ENCODE results near the gene POTEM. TPM values are rescaled to one million over a fixed set of nuclear protein-coding genes. Genes with fewer than 3 reads are reported as not detected.
"Not testable (repeated sequence)": the region's sequence is repeated elsewhere in the genome, so short reads cannot be mapped to it uniquely, and the experiment has no call there.

Gene POTEM
- total and polyA plus RNA-seq, 2 donors (not counting 3 experiments of a cell fraction or from before 2014, with no cell fraction given) = not detected

- intact Hi-C loops (cut with micrococcal nuclease); H3K27ac ChIP-seq (ENCODE audit: insufficient read depth, low read depth, low read length); H3K79me2 ChIP-seq (ENCODE audit: control insufficient read depth, insufficient read depth, low read length); H3K9ac ChIP-seq (replicated peaks; ENCODE audit: extremely low read depth, insufficient read depth, low read length); H3K4me3 ChIP-seq (replicated peaks in 1 of 3; ENCODE audit: insufficient read depth in 1 of 3, low read depth in 1 of 3, low read length in 3 of 3); FAIRE-seq; H3K27me3 ChIP-seq (ENCODE audit: control insufficient read depth in 2 of 2, insufficient read depth in 2 of 2, low read length in 2 of 2); H3K9me3 ChIP-seq (replicated peaks; ENCODE audit: control insufficient read depth, insufficient read depth, low read length); DNase-seq (ENCODE audit: low read depth, low spot score); H4K20me1 ChIP-seq (replicated peaks; ENCODE audit: control insufficient read depth, extremely low read depth, insufficient read depth, low read length); dilution Hi-C loops (cut with MboI; ENCODE audit: extremely low pct_ligation_motif_present, low sequenced_read_pairs); POLR2A ChIA-PET; H3K4me1 ChIP-seq (ENCODE audit: control insufficient read depth, extremely low read depth, insufficient read depth, low read length); H3K36me3 ChIP-seq (ENCODE audit: control insufficient read depth in 2 of 2, extremely low read depth in 1 of 2, insufficient read depth in 2 of 2, low read length in 2 of 2); H3K4me2 ChIP-seq (ENCODE audit: insufficient read depth, low read length); H2AFZ ChIP-seq (ENCODE audit: low read depth, low read length); CTCF ChIA-PET; BruUV-seq (replicated peaks); H3K9me1 ChIP-seq (replicated peaks; ENCODE audit: control insufficient read depth, extremely low read depth, insufficient read depth, low read length): not testable (repeated sequence)
These were observed 2.4 kb upstream of the POTEM start for GRCh38 chr14:18964878-18965277.

- H3K27me3 ChIP-seq (ENCODE audit: control insufficient read depth in 2 of 2, insufficient read depth in 2 of 2, low read length in 2 of 2); intact Hi-C loops (cut with micrococcal nuclease); BruUV-seq (replicated peaks); H3K4me1 ChIP-seq (ENCODE audit: control insufficient read depth, extremely low read depth, insufficient read depth, low read length); H3K27ac ChIP-seq (ENCODE audit: insufficient read depth, low read depth, low read length); FAIRE-seq; H3K36me3 ChIP-seq (ENCODE audit: control insufficient read depth in 2 of 2, extremely low read depth in 1 of 2, insufficient read depth in 2 of 2, low read length in 2 of 2); H3K79me2 ChIP-seq (ENCODE audit: control insufficient read depth, insufficient read depth, low read length); H3K4me3 ChIP-seq (replicated peaks in 1 of 3; ENCODE audit: insufficient read depth in 1 of 3, low read depth in 1 of 3, low read length in 3 of 3); H3K9ac ChIP-seq (replicated peaks; ENCODE audit: extremely low read depth, insufficient read depth, low read length); POLR2A ChIA-PET; H3K4me2 ChIP-seq (ENCODE audit: insufficient read depth, low read length); H3K9me3 ChIP-seq (replicated peaks; ENCODE audit: control insufficient read depth, insufficient read depth, low read length); H2AFZ ChIP-seq (ENCODE audit: low read depth, low read length); CTCF ChIA-PET; H3K9me1 ChIP-seq (replicated peaks; ENCODE audit: control insufficient read depth, extremely low read depth, insufficient read depth, low read length); DNase-seq (ENCODE audit: low read depth, low spot score); dilution Hi-C loops (cut with MboI; ENCODE audit: extremely low pct_ligation_motif_present, low sequenced_read_pairs); H4K20me1 ChIP-seq (replicated peaks; ENCODE audit: control insufficient read depth, extremely low read depth, insufficient read depth, low read length): not testable (repeated sequence)
These were observed 35.3 kb downstream of the POTEM start for GRCh38 chr14:19002566-19002965.

- CTCF ChIA-PET; H3K36me3 ChIP-seq (ENCODE audit: control insufficient read depth in 2 of 2, extremely low read depth in 1 of 2, insufficient read depth in 2 of 2, low read length in 2 of 2); H3K9ac ChIP-seq (replicated peaks; ENCODE audit: extremely low read depth, insufficient read depth, low read length); H2AFZ ChIP-seq (ENCODE audit: low read depth, low read length); DNase-seq (ENCODE audit: low read depth, low spot score); H3K4me3 ChIP-seq (replicated peaks in 1 of 3; ENCODE audit: insufficient read depth in 1 of 3, low read depth in 1 of 3, low read length in 3 of 3); H3K9me3 ChIP-seq (replicated peaks; ENCODE audit: control insufficient read depth, insufficient read depth, low read length); H4K20me1 ChIP-seq (replicated peaks; ENCODE audit: control insufficient read depth, extremely low read depth, insufficient read depth, low read length); FAIRE-seq; dilution Hi-C loops (cut with MboI; ENCODE audit: extremely low pct_ligation_motif_present, low sequenced_read_pairs); H3K4me1 ChIP-seq (ENCODE audit: control insufficient read depth, extremely low read depth, insufficient read depth, low read length); POLR2A ChIA-PET; H3K27me3 ChIP-seq (ENCODE audit: control insufficient read depth in 2 of 2, insufficient read depth in 2 of 2, low read length in 2 of 2); H3K9me1 ChIP-seq (replicated peaks; ENCODE audit: control insufficient read depth, extremely low read depth, insufficient read depth, low read length); H3K79me2 ChIP-seq (ENCODE audit: control insufficient read depth, insufficient read depth, low read length); BruUV-seq (replicated peaks); intact Hi-C loops (cut with micrococcal nuclease); H3K27ac ChIP-seq (ENCODE audit: insufficient read depth, low read depth, low read length); H3K4me2 ChIP-seq (ENCODE audit: insufficient read depth, low read length): not testable (repeated sequence)
These were observed 39.3 kb downstream of the POTEM start for GRCh38 chr14:19006490-19006889.

- H3K27me3 ChIP-seq (ENCODE audit: control insufficient read depth in 2 of 2, insufficient read depth in 2 of 2, low read length in 2 of 2); dilution Hi-C loops (cut with MboI; ENCODE audit: extremely low pct_ligation_motif_present, low sequenced_read_pairs); H4K20me1 ChIP-seq (replicated peaks; ENCODE audit: control insufficient read depth, extremely low read depth, insufficient read depth, low read length); POLR2A ChIA-PET; H3K4me3 ChIP-seq (replicated peaks in 1 of 3; ENCODE audit: insufficient read depth in 1 of 3, low read depth in 1 of 3, low read length in 3 of 3); H2AFZ ChIP-seq (ENCODE audit: low read depth, low read length); H3K27ac ChIP-seq (ENCODE audit: insufficient read depth, low read depth, low read length); FAIRE-seq; H3K79me2 ChIP-seq (ENCODE audit: control insufficient read depth, insufficient read depth, low read length); H3K9me3 ChIP-seq (replicated peaks; ENCODE audit: control insufficient read depth, insufficient read depth, low read length); H3K4me2 ChIP-seq (ENCODE audit: insufficient read depth, low read length); DNase-seq (ENCODE audit: low read depth, low spot score); H3K36me3 ChIP-seq (ENCODE audit: control insufficient read depth in 2 of 2, extremely low read depth in 1 of 2, insufficient read depth in 2 of 2, low read length in 2 of 2); H3K4me1 ChIP-seq (ENCODE audit: control insufficient read depth, extremely low read depth, insufficient read depth, low read length); H3K9ac ChIP-seq (replicated peaks; ENCODE audit: extremely low read depth, insufficient read depth, low read length); H3K9me1 ChIP-seq (replicated peaks; ENCODE audit: control insufficient read depth, extremely low read depth, insufficient read depth, low read length); BruUV-seq (replicated peaks); intact Hi-C loops (cut with micrococcal nuclease); CTCF ChIA-PET: not testable (repeated sequence)
These were observed 40.4 kb downstream of the POTEM start for GRCh38 chr14:19007678-19008077.
